GM12865 (cell line): ENCODE measurements around the gene RBFOX1.

Experiments
- DNase-seq: peaks from one replicate; pipeline ENCODE4 v3.0.0; 2010; ENCODE audit warnings: low read depth
- H3K4me3 ChIP-seq: 2 replicates; pipeline ENCODE4 v1.5.1; 2011; ENCODE audit warnings: mild to moderate bottlenecking, low read depth, low read length, control low read depth
- TF ChIP-seq, protein P1 (sequence below): IDR thresholded peaks from 2 replicates; pipeline ENCODE4 v1.5.1; 2011; ENCODE audit warnings: low read length, control low read depth, low read depth, inconsistent platforms; ENCODE audit not compliant: insufficient read depth; ENCODE audit errors: missing control alignments

The RBFOX1 gene

DNA sequence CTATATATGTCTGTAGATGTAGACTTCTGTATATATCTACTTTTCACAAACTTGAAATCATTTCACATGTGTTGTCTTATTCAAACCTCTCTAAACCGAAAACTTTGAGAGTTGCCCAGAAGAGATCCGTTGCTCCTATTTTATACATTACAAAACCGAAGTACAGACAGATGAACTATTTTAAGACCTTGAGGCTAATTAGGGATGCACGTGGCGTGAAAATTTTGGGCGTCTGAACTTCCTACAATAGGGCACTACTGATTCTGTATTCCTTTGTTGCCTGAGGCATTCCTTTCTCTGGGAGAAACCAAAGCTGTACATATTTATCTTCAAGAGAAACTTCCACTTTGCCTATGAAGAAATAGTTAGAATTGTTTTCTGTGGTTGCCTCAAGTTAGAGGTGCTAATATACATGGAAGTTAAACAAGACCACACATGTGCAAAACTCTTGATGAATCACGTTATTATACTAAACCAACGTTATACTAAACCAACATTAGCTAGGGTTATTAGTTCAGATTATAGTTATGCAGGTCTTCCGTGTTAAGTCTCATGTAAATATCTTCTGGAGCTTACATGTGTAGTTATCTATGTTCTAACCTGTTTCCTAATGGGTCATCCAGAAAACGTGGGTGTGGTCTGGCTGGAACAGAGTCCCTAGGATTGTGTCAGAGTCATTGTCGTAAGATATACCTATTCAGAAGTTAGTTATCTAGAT lies 111.2 kb downstream of the RBFOX1 start:
- no peak overlapping the region for H3K4me3 ChIP-seq
- TF ChIP-seq, protein P1, sequence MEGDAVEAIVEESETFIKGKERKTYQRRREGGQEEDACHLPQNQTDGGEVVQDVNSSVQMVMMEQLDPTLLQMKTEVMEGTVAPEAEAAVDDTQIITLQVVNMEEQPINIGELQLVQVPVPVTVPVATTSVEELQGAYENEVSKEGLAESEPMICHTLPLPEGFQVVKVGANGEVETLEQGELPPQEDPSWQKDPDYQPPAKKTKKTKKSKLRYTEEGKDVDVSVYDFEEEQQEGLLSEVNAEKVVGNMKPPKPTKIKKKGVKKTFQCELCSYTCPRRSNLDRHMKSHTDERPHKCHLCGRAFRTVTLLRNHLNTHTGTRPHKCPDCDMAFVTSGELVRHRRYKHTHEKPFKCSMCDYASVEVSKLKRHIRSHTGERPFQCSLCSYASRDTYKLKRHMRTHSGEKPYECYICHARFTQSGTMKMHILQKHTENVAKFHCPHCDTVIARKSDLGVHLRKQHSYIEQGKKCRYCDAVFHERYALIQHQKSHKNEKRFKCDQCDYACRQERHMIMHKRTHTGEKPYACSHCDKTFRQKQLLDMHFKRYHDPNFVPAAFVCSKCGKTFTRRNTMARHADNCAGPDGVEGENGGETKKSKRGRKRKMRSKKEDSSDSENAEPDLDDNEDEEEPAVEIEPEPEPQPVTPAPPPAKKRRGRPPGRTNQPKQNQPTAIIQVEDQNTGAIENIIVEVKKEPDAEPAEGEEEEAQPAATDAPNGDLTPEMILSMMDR, result no peak
- no peak for DNase-seq

DNA sequence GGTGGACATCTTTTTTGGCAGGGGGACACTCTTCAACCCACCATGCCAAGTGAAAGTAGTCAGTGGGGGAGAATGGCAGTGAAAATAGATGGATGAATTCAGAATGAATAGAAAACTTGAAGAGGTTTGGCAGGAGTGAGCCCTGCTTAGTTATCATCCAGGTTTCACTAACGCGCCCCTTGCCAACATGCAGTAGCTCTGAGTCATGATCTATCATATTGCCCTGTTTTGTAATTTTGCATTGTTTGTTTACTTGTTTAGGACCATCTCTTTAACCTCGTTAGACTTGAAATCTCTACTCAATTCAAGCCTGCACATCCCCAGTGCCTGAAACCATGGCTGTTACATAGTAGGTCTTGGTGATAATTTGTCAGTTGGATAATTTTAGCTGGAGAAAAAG lies 116.7 kb downstream of the RBFOX1 start:
- no peak overlapping the region for H3K4me3 ChIP-seq
- TF ChIP-seq, protein P1, result no peak
- no peak for DNase-seq

DNA sequence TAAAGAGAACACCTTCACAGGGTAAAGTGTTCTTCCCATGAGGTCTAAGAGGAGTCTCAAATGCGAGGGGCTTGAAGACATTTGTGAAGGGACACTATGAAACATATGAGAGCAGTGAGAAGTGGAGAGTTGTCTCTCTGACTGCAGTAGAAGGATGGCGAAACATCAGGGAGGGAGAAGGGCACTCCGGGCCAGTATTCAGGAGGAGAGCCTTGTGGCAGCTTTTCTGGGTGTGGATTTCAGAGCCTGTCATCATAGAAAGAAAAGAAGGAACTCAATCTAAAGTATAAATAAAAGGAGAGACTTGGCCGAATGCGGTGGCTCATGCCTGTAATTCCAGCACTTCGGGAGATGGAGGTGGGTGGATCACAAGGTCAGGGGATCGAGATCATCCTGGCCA lies 117.2 kb downstream of the RBFOX1 start:
- TF ChIP-seq, protein P1, result no peak
- H3K4me3 ChIP-seq, result no peak overlapping the region
- DNase-seq, result no peak

DNA sequence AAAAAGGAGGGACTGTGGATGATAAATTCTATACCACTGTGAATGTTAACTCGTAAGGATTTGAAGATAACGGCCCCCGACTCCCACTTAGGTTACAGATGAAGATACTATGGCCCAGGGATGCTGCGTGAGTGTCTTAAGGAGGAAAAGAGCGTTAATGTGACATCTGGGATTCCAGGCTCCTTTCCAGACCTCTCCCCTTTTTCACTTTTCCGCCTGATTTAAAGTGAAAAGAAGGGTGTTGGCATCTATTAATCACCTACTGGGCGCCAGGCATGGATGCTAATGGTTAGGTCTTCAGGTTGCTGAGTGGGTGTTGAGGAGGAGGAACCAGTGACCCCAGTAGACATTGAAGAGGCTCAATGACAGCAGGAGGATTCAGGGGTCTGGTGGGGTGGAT lies 117.8 kb downstream of the RBFOX1 start:
- TF ChIP-seq, protein P1, result no peak

DNA sequence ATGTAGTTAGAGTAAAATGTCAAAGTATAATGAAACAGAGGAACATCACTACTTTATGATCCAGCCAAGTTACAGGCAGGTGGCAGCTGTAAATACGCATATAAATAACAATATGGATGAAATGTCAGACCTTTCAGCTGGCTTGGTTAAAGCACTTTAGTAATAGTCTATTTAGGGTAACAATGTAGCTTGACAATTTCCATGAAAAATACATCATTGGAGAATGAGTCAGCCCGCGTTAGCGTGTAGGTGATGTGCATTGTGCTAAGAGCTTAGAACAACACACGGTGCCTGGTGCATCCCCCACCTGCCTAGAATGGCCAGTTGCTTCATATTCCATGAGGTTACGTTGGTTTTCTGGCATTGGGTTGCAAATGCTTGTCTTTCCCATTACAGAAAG lies 119.4 kb downstream of the RBFOX1 start:
- TF ChIP-seq, protein P1, result no peak
- no peak overlapping the region for H3K4me3 ChIP-seq
- no peak for DNase-seq

More for the DNA sequence above, 117.8 kb downstream of the RBFOX1 start:
- no peak for DNase-seq
- no peak overlapping the region for H3K4me3 ChIP-seq

DNA sequence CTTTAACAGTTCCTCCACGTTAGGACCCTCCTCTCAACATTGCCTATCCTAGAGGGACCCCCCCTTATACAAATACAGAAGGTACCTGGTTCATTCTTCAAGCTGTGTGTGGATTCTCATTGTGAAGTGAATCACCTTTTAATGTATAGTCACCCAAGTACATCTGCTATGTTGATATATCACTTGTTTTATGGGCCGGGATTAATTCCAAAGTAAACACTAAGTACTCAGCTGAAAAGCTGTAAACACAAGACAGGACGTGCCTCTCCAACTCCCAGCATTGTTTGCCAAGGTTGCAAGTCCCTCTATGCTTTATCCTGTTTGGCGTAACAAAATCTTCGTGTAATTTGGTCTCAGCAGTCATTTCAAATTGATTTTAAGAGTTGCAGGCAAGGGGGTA lies 123.6 kb downstream of the RBFOX1 start:
- no peak overlapping the region for H3K4me3 ChIP-seq
- TF ChIP-seq, protein P1, result no peak
- no peak for DNase-seq

DNA sequence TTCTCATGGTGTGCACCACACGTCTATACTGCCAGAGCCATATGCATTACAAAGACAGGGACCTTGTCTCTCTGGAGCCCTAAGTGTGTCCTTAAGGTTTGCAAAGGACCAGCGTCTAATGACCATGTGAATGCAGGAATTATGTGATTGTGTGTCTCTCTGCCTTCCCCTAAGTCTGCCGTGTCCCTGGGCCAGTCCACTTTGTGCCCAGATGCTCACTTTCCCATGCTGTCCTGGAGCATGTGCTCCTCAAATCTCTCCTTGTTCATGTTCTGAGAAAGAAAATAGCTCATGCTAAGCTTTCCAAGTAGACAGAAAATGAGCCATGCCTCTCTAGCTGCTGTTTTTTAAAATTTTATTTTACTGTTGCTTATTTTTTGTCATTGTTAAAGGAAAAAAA lies 125.5 kb downstream of the RBFOX1 start:
- H3K4me3 ChIP-seq, result no peak overlapping the region
- TF ChIP-seq, protein P1, result no peak
- DNase-seq, result no peak
